IPS-11a (cell line): ENCODE data around the gene TP53RK.
A peak's percentile ranks its signal among the peaks of the same experiment; 100 is the strongest.
"Not testable (repeated sequence)": the region's sequence is repeated elsewhere in the genome, so short reads cannot be mapped to it uniquely, and the experiment has no call there.

Source experiments
- H3K4me3 ChIP-seq: one replicate; pipeline ENCODE4 v1.5.1; 2013; ENCODE audit warnings: low read depth, low read length, control low read depth

The TP53RK gene

DNA sequence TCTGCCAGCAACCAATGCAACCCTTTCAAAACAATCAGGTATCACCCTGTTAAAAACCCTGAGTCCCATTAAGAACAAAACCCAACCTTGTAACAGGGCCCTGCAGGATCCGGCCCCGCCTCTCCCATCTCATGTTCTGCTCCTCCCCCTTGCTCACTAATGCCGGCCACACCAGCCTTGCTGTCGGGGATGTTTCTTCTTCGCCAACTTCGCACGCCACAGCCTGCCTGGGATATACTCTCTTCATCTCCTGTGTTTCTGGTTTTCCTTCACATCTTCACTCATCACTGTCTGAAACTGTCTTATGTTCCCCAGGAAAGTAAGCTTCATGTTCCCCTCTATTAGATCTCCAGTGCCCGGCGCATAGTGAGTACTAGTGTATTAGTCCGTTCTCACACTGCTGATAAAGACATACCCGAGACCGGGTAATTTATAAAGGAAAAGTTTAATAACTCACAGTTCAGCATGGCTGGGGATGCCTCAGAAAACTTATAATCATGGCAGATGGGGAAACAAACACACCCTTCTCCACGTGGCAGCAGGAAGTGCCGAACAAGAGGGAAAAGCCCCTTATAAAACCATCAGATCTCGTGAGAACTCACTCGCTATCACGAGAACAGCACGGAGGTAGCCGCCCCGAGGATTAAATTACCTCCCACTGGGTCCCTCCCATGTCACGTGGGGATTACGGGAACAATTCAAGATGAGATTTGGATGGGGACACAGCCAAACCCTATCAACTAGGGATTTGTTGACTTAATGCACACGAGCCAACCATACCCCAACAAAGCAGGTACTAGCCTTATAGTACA is 5.1 kb downstream of the TP53RK start:
- peak overlapping the region; percentile 2 for H3K4me3 ChIP-seq

DNA sequence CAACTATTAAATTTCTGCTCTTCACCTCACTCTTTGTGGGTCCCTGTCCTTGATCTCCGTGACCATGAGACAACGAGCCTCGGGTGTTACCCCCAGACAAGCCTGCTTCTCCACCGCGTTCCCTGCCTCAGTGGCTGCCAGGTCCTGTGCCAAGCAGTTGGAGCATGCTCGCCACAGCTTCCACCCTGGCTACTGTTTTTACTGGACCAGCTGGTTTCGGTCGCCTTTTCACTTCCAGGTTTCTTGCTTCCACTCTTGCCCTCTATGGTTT is 5.6 kb downstream of the TP53RK start:
- H3K4me3 ChIP-seq = peak overlapping the region; percentile 13

DNA sequence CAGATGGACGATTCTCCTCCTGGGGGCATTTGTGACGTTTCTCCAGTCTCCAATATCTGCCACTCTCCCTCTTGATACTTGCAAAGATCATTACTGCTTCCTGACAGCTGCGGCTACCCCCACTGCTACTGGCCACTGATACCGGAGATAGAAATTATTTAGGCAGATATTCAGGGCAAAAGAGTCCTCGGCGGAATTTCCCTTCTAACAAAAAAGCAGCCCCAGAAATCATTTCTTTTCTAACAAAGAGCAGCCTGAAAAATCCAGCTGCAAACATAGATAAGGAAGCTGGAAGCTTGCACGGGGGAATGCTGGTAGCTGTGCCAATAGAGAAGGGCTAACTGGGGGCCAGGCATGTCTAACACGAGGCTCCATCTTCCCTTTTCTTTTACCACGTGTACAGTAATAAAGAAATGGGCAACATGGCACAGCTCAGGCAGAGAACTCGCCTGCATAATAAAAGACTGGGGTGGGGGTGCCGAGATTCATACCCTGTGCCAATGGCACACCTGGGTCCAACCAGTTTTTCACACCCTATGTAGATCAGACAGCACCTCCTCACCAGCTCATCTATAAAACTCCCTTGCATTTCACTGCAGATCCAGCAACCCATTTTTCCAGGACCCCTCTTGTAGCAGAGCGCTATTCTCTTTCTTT is 6.1 kb downstream of the TP53RK start:
- no peak overlapping the region for H3K4me3 ChIP-seq

DNA sequence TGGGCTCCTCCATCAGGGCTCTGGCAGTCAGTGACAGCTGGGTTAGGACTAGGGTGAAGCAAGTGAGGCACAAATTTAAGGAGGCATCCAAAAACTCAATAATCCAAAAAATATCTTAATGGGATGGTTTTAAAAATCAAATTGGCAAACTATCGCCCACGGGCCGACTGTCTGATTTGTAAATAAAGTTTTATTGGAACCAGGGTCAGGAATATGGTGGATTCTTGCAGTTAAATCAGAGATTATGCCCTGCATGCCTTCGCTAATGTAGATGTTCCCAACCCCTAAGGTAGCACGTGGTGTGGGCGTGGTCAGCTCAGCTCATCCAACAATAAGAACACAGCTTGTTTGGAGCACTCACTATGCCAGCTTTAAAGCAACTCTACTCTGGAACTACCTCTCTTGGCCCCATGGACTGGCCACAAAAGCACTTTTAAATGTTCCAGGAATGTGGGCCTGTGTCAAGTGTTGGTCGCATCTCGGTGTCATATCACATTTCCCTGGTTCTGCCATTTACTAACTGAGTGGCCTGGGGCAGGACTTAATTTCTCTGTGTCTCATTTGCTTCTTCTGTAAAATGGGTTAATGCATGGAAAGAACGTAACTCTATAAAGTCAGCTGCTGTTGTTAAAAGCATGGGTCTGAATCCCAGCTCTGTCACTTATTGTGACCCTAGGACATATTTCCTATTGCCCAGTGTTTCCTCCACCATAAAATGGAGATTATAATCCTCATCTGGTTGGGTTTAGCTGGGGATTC is 7.0 kb downstream of the TP53RK start:
- H3K4me3 ChIP-seq = no peak overlapping the region

DNA sequence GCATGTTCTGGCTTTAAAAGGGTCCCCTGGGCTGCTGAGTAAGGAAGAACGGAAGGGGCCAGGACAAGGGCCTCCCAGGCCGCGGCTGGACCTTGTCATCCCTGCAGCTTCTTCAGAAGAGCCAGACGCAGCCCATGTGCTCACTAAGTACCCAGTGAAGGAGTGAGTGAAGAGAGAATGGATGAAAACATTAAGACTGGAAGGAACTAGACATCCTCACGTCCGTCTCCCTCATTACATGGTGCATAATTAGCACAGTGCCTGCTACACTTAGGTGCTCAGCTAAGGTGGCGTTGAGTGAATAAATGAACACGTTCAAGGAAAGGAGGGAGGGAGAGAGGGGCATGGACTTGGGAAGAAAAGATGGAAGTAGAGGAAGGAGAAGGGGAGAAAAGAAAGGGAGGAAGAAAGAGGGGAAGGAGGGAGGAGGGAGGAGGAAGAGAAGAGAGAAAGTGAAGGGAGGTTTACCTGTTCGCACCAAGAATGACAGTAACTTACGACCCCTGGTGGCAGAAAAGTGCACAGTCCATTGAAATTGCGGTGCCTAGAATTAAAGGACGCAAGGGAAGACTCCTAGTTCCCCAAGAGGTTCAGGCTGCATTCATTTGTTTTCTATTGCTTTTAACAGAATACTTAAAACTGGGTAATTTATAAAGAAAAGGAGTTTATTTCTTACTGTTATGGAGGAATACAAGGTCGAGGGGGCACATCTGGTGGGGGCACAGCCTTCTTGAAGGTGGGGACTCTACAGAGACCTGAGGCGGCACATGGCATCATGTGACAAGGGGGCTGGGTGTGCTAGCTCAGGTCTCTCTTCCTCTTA is 8.0 kb downstream of the TP53RK start:
- no peak overlapping the region for H3K4me3 ChIP-seq

DNA sequence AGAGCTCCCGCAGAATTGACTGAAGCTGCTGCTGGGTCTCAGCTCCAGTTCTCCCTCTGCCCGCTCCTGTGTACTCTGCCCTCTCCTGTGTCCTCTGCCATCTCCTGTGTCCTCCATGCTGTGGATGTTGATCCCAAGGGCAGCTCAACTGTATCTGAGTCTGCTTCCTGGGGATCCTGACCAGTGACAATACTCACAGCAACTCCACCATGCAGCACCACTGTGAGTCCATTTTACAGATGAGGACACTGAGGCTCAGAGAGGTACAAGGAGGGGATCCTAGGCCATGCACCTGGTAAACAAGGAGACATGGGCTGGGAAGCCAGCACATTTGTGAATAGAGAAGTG is 8.6 kb downstream of the TP53RK start:
- no peak overlapping the region for H3K4me3 ChIP-seq

DNA sequence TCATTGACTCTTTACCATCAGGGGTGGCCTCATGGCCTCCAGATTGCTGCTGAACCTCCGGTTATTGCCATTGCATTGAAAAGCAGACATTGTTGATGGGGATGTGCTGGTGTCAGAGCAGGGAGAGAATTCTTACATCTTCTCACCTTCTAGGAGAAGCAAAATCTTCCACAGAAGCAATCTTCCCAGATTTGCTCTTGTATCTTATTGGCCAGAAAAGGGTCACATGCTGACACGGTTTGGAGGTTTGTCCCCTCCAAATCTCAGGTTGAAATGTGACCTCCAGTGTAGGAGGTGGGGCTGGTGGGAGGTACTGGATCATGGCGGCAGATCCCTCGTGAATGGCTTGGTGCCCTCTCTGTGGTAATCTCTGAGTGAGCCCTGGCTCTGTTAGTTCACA is 10.7 kb downstream of the TP53RK start:
- H3K4me3 ChIP-seq = no peak overlapping the region

DNA sequence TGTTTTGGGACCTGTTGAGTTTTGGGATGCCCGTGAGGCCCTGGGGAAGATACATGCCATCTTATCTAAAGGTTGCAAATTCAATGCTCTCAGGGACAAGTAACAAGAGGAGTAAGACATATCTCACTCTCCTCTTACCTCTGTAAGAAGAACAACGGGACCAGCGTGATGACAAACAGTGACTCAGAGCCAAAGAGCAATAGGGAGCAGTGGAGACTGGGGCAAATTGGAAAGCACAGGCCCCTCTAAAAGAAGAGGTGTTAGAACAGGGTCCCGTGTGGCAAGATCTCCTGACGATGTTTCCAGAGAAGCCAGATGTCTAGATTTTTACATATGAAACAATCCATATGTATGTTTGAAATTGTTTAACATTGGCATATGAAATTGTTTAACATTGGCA is 11.6 kb downstream of the TP53RK start:
- H3K4me3 ChIP-seq = no peak overlapping the region

DNA sequence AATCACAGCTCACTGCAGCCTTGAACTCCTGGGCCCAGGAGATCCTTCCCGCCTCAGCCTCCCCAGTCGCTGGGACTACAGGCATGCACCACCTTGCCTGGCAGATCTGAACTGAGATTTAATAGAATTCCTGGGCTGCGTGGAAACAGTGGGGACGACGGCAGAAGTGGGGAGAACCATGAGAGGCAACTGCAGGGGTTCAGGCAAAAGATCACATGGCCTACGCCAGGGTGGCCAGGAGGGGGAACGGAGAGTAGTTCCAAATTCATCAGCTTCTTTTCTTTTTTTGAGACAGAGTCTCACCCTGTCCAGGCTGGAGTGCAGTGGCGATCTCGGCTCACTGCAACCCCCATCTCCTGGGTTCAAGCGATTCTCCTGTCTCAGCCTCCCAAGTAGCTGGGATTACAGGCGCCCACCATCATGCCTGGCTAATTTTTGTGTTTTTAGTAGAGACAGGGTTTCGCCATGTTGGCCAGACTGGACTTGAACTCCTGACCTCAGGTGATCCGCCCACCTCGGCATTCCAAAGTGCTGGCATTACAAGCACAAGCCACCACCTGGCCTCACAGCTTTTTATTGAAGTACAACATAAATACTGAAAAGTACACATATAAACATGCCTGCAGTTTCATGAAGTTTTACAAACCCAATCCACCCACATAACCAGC is 12.5 kb downstream of the TP53RK start:
- H3K4me3 ChIP-seq = not testable (repeated sequence)

DNA sequence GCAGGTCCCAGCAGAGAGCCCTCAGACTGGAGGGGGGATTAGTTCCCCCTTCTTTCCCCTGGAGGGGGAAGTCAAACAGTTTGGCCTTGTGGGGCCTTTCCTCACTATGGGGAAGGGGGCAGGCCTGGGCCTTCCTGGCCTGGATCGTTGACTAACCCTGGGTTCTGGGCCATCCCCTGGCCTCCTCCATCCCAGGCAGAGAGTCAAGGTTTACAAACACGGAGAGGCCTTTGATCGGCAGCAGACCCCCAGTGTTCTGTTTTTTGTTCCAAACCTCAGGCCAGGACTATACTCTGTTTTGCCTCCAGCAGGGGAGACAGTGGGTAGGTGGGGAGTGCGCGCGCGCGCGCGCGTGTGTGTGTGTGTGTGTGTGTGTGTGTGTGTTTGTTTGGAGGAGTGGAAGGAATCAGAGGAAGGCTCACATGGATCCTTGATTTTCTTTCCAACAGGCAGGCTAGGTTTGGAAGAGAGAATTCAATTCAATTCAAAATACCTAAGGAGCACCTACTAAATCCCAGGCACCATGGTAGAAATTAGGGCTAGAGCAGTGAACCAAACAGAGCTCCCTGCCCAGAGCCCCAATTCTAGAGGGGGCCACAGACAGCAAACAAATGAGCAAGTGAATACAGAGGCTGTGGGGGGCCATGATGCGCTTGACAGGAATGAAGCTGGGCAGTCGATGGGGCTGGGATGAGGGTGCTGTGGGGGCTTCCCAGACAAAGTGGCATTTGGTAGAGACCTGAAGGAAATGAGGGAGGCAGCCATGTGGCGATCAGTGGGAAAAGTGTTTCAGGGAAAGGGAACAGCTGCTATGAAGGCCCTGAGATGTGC is 14.8 kb downstream of the TP53RK start:
- no peak overlapping the region for H3K4me3 ChIP-seq

DNA sequence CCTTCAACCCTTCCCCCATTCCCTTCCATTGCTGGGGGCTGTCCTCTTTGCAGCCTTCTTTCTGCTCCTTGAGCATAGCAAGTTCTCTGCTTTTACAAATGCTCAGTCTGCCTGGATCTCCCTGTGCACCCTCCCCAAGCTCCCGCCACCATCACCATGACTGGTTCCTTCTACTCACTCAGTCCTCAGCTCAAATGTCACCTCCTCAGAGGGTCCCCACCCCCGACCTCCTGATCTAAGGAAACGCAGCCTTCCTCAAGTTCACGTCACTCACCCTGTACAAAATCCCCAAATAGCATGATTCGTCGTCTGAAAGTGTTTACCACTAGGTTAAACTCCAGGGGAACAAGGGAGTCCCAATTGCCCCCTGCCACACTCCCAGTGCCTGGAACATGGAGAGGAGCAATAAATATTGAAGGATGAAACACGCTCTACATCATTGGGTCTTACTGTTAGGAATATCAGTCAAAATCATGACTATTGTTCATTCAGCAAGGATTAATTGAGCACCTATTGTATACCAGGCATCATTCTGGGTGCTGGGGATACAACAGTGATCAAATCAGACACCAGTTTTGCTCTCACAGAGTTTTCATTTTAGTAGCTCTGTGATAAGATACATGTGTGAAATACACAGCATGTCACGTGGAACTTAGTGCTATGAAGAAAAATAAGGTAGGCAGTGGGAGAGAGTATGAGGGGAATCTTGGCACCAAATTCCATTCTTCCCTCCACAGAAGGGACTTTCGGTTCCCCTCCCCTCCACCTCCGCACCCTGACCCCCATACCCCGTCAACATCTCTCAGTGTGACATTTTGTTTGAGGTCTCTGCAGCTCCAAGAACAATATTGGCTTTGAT is 15.6 kb downstream of the TP53RK start:
- no peak overlapping the region for H3K4me3 ChIP-seq

DNA sequence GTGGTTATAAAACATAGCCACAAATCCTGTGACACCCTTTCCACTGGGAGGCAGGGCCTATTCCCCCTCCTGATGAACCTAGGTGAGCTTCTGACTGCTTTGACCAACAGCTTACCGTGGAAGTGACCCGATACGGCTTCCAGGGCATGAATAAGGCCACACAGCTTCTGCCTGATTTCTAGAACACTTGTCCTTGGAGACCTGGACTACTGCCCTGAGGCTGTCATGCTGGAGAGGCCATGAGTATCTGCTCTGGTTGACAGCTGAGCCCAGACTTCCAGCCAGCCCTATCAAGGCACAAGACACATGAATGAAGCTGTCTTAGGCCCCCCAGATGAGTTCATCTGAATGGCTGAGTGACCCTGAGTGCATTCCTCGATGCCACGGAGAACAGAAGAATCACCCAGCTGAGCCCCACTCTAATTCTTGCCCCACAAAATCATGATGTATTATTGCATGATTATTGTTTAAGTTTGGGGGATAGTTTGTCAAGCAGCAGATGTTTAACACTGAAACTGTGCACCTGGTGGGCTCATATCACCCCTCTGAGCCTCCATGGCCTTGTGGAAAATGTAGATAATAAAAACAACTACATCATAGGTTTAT is 16.6 kb downstream of the TP53RK start:
- no peak overlapping the region for H3K4me3 ChIP-seq

DNA sequence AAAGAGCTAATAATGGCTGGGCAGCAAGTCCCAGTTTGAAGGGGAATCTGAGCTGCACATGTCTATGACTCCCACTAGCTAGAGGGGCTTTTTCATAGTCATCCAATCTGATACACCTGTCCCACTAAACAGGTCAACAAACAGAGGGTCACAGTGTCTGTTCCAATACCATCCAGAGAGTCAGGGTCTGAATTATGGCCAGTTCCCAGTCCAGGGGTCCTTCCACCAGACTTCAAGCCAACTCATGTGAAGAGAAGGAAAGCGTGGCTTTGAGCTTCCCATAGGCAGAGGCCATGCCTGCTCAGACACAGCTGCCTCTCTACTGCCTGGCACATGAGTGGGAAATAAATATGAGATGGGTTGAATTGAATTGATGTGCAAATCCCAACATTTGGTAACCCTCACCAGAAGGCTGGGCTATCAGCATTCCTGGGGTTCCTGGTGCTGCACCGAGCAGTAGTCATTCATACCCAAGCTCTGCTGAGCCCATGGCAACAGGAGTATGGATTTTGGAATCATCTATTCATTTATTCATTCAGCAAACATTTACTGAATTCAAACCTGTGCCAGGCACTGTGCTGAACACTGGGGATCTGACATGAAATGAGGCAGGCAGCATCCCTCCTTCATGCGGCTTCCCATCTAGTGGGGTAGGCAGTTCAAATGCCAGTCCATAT is 17.2 kb downstream of the TP53RK start:
- no peak overlapping the region for H3K4me3 ChIP-seq

DNA sequence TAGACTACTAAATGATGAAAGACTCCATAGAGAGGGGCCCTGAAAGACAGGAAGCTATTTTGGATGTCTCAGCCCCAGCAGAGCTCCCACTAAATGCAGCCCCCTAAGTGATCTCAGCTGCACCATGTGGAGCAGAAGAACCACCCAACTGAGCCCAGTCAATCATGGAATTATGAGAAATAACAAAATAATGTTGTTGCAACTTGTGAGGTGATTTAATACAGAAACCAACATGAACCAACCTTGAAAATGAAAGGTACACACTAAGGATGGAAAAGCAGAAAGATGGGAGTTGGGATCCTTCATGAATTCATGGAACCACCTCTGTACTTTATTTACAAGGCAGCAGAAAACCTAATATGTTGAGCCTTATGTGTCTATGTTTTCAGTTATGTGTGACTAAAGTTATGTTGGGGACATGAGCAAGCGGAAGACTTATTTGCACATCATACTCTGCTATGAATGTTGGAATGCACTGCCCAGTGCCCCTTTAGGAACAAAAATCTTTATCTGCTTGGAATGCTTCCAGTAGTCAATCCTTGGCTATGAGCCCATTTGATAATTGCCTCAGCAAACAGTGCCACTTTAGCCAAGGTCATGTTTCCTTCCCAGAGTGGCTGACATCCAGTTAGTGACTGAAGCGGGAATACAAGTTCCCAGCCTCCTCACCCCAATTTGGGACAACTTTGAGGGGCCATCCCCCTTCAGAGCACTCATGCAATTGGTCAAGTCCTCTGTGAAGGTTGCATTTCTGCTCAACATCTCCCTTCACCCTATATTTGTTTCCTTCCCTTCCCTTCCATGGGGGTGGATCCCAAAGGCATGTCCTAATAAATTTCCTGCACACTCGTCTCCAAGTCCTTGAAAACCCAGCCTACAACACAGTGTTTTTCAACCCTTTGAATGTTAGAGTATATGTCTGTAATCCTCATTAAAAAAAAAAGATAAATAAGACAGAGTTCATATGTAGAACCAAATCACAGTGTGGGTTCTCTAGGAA is 18.4 kb downstream of the TP53RK start:
- no peak overlapping the region for H3K4me3 ChIP-seq

DNA sequence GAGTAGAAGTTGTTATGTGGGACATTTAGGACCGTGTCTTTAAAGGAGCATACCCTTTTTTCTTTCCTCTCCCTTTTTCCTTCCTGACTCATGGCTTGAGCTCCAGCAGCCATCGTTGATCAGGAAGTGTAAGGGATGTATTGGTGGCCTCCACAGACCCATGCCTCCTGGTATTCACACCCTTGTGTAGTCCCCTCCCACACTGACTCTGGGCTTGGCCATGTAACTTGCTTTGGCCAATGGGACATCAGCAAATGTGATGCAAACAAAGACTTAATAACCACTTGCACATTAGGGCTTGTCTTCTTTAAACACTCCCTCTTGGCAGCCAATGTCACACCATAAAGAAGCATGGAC is 19.0 kb downstream of the TP53RK start:
- no peak overlapping the region for H3K4me3 ChIP-seq

DNA sequence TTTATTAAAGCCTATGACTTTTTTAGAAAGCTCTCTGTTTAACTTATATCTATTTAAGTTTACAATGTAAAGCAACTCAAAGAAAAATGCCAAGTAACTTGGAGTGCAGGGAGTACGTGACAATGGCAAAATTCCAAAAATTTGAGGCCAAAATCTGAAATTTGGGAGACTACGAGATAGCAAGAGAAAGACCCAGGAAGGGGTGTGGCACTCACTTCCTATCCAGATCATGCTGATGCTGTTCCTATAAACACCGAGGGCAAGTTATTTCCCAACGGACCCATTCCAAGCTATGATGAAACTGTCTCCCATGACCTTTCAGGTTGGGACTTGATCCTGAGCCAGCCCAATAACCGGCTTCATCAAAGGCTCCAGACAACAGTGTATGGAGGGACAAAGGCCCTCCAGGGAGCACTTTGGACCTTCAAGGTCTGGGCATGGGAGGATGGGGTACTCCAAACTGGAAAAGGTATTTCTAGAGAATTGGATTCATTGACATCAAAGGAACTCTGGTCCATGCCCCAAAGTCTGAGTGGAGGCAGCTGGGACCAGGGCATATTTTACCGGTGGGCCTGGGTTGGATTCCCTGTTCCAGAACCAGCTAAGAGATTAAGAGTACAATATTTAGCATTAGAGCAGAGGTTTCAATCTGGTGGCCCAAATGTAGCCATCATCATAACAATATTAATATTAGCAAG is 22.3 kb downstream of the TP53RK start:
- H3K4me3 ChIP-seq = no peak overlapping the region
